Ishikawa (cell line): Measurements from ENCODE around the gene KCNF1.
A peak's percentile ranks its signal among the peaks of the same experiment; 100 is the strongest.

Experiments used
- CEBPB ChIP-seq: IDR thresholded peaks from 2 replicates; pipeline ENCODE4 v1.6.1; 2012
- CREB1 ChIP-seq: IDR thresholded peaks from 2 replicates; pipeline ENCODE4 v1.6.1; 2012; ENCODE audit warnings: low read depth
- EGR1 ChIP-seq: IDR thresholded peaks from 2 replicates; pipeline ENCODE4 v1.6.1; 2012
- EP300 ChIP-seq: IDR thresholded peaks from 2 replicates; pipeline ENCODE4 v1.6.1; 2012; ENCODE audit warnings: borderline replicate concordance
- FOXM1 ChIP-seq: IDR thresholded peaks from 2 replicates; pipeline ENCODE4 v1.6.1; 2012; ENCODE audit warnings: low read depth, borderline replicate concordance
- NFIC ChIP-seq: IDR thresholded peaks from 2 replicates; pipeline ENCODE4 v1.6.1; 2012
- RAD21 ChIP-seq: IDR thresholded peaks from 2 replicates; pipeline ENCODE4 v1.6.1; 2012; ENCODE audit warnings: low read depth
- TAF1 ChIP-seq: IDR thresholded peaks from 2 replicates; pipeline ENCODE4 v1.6.1; 2012; ENCODE audit warnings: low read depth, mild to moderate bottlenecking
- TCF12 ChIP-seq: IDR thresholded peaks from 2 replicates; pipeline ENCODE4 v1.6.1; 2012; ENCODE audit warnings: low read depth
- TEAD4 ChIP-seq: IDR thresholded peaks from 2 replicates; pipeline ENCODE4 v1.6.1; 2012
- YY1 ChIP-seq: IDR thresholded peaks from 2 replicates; pipeline ENCODE4 v1.6.1; 2012; ENCODE audit warnings: low read depth
- ZBTB7A ChIP-seq: IDR thresholded peaks from 2 replicates; pipeline ENCODE4 v1.6.1; 2012; ENCODE audit warnings: low read depth
- TF ChIP-seq, protein P1 (sequence below): IDR thresholded peaks from 2 replicates; pipeline ENCODE4 v1.6.1; 2012
- TF ChIP-seq, protein P2 (sequence below): IDR thresholded peaks from 2 replicates; pipeline ENCODE4 v1.6.1; 2012
- TF ChIP-seq, protein P3 (sequence below): IDR thresholded peaks from 2 replicates; pipeline ENCODE4 v1.6.1; 2012; ENCODE audit warnings: low read depth, mild to moderate bottlenecking

KCNF1 gene

DNA sequence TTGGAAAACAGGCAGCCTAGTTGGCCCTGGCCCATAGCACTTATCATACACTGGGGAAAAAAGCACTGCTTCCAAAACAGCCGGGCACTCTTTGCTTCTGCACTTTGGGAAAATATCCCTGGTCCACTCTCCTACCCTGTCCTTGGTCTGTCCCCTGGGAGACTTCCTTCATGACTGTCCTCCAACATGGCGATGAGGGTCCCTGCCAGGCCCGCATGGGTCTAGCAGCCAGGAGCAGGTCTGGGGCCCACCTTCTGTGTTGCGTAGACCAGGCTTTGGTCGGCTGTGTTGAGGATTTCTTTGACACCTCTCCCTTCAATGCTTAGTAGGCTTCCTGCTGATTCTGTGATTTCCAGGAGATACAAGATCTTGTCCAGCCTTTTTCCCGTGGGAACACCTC is 12.2 kb downstream of the KCNF1 start:
- TF ChIP-seq TEAD4: no peak
- TF ChIP-seq EP300: no peak
- TF ChIP-seq, protein P1, sequence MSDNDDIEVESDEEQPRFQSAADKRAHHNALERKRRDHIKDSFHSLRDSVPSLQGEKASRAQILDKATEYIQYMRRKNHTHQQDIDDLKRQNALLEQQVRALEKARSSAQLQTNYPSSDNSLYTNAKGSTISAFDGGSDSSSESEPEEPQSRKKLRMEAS: no peak
- no peak for TF ChIP-seq CREB1
- TF ChIP-seq, protein P2, sequence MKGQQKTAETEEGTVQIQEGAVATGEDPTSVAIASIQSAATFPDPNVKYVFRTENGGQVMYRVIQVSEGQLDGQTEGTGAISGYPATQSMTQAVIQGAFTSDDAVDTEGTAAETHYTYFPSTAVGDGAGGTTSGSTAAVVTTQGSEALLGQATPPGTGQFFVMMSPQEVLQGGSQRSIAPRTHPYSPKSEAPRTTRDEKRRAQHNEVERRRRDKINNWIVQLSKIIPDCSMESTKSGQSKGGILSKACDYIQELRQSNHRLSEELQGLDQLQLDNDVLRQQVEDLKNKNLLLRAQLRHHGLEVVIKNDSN: no peak
- no peak for TF ChIP-seq FOXM1
- TF ChIP-seq, protein P3, sequence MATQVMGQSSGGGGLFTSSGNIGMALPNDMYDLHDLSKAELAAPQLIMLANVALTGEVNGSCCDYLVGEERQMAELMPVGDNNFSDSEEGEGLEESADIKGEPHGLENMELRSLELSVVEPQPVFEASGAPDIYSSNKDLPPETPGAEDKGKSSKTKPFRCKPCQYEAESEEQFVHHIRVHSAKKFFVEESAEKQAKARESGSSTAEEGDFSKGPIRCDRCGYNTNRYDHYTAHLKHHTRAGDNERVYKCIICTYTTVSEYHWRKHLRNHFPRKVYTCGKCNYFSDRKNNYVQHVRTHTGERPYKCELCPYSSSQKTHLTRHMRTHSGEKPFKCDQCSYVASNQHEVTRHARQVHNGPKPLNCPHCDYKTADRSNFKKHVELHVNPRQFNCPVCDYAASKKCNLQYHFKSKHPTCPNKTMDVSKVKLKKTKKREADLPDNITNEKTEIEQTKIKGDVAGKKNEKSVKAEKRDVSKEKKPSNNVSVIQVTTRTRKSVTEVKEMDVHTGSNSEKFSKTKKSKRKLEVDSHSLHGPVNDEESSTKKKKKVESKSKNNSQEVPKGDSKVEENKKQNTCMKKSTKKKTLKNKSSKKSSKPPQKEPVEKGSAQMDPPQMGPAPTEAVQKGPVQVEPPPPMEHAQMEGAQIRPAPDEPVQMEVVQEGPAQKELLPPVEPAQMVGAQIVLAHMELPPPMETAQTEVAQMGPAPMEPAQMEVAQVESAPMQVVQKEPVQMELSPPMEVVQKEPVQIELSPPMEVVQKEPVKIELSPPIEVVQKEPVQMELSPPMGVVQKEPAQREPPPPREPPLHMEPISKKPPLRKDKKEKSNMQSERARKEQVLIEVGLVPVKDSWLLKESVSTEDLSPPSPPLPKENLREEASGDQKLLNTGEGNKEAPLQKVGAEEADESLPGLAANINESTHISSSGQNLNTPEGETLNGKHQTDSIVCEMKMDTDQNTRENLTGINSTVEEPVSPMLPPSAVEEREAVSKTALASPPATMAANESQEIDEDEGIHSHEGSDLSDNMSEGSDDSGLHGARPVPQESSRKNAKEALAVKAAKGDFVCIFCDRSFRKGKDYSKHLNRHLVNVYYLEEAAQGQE: no peak
- no peak for TF ChIP-seq EGR1
- TF ChIP-seq YY1: no peak
- no peak for TF ChIP-seq NFIC
- TF ChIP-seq RAD21: no peak

DNA sequence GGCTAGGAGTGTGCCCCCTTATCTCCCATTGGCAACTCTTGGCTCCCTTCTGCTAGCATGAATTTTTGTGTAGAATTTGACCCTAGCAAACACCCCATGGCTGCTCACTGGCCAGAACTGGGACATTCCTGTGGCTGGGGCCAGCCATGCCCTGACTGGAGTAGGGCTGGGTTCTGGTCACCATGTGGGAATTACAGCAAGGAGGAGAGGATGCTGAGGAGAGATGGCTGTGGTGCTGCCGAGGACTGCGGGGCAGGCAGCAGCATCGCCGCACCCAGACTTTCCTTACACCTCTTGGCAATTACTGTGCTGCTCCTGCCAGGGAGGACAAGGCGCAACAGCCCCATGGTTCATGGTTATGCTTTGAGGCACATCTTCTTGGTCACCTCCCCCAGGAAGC is 12.7 kb downstream of the KCNF1 start:
- TF ChIP-seq, protein P2: no peak
- TF ChIP-seq EP300: no peak
- TF ChIP-seq TCF12: no peak
- TF ChIP-seq RAD21: no peak
- no peak for TF ChIP-seq FOXM1
- TF ChIP-seq NFIC: no peak
- TF ChIP-seq CREB1: no peak

DNA sequence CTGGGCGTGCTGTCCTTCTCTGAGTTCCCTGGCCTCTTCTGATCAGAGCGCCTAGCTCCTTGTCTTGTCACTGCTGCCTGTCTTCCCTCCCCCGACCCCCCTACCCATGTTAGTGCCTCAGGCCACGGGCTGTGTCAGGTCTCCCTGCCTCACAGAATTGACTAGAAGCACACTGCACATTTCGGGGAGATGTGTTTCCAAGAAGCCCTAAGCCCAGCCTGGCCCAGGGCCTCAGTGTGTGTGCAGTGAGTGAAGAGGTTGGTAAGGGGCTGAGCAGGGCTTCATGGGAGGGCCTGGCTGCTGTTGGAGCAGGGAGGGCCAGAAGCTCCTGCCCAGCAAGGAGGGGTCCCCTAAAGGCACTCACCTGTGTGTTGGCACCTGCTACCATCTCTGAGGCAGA is 13.1 kb downstream of the KCNF1 start:
- no peak for TF ChIP-seq NFIC
- no peak for TF ChIP-seq EGR1
- no peak for TF ChIP-seq TCF12
- no peak for TF ChIP-seq EP300

- TF ChIP-seq CREB1 (no peak), YY1 (no peak), RAD21 (no peak), TAF1 (no peak), FOXM1 (no peak), EP300 (no peak), TCF12 (no peak), ZBTB7A (no peak), TEAD4 (no peak), EGR1 (no peak)
- TF ChIP-seq, protein P2: no peak
- TF ChIP-seq, protein P1: no peak
Measured at GRCh38 chr2:10926191-10926820, 14.6 kb downstream of the KCNF1 start.

DNA sequence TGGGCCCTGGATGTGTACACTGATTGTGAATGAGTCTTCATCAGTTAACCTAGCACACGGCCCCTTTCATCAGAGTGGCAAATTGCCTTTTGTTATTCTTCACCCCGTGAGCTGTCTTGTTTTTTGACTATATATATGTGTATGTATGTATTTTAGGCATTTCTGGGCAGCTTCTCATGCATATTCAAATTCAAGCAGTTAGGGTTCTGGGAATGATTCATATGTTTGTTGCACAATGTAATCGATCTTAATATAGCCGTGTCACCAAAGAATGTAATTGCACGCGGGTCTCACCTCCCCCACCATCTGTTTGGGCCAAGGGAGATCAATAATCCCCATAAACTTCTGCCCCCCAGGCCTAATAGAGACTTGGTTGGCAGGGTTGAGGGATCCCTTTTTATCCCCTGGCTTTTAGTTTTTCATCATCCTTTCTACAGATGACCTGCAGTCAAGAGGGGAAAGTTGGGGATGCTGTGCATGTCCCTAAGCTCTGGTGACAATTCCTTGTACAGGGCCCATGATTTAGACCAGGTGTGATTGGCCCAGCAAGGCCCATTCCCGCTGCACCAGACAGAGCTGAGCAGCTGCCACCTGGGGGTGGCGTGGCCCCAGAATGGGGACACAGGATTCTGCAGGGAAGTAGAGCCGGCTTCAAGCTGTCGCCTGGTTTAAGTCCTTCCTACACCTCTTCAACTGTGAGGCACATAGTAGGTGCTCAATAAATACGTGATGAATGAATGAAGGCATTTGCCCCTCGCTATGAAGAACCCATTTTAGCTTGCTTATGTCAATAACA is 19.2 kb downstream of the KCNF1 start:
- no peak for TF ChIP-seq EGR1
- 0 out of 2 replicates have a peak, but pooled peaks have one; percentile 30 for TF ChIP-seq CEBPB

DNA sequence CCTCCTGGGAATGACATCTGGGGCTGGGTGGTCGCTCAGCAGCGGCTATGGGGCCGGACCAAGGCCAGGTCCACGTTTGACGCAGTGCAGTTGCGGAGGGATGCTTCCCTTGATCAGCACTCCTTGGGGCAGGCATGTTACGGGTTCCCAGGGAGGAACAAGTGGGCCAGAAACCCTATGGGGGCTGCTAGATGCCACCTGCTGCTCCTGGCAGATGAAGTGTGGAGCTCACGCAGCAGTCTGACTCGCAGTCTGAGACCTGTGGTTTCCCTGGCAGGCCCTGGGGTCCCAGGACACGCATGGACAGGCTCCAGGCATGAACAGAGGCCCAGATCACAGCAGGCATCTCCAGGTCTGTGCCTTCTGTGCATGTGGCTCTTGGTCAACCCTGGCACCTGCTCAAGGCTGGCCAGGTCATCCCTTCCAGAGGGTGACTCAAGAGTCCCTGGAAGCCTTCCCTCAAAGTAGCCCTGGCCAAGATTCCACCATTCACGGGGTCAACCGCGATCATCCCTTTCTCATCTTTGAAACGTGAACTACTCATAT is 20.0 kb downstream of the KCNF1 start:
- TF ChIP-seq, protein P1: peak; percentile 85
- peak; percentile 99 for TF ChIP-seq TCF12
- TF ChIP-seq TAF1: no peak
- TF ChIP-seq CEBPB: peak; percentile 54
- TF ChIP-seq NFIC: peak; percentile 100
- peak; percentile 99 for TF ChIP-seq EP300
- TF ChIP-seq, protein P3: no peak
- TF ChIP-seq FOXM1: peak; percentile 97
- TF ChIP-seq YY1: peak; percentile 43; the same call in 1 of the 2 replicates
- peak; percentile 85 for TF ChIP-seq ZBTB7A
- TF ChIP-seq EGR1: 0 out of 2 replicates have a peak, but pooled peaks have one; percentile 44
- TF ChIP-seq CREB1: peak; percentile 14; the same call in 1 of the 2 replicates
- no peak; the same call in 1 of the 2 replicates for TF ChIP-seq RAD21
- peak; percentile 96 for TF ChIP-seq TEAD4
- TF ChIP-seq, protein P2: peak; percentile 34
